ENCODE data around the gene RPUSD4. TPM values are rescaled to one million over a fixed set of nuclear protein-coding genes. Genes with fewer than 3 reads are reported as not detected.

Gene RPUSD4
- total RNA-seq, 1 donor from 2014 or later: 58.2 TPM

DNA sequence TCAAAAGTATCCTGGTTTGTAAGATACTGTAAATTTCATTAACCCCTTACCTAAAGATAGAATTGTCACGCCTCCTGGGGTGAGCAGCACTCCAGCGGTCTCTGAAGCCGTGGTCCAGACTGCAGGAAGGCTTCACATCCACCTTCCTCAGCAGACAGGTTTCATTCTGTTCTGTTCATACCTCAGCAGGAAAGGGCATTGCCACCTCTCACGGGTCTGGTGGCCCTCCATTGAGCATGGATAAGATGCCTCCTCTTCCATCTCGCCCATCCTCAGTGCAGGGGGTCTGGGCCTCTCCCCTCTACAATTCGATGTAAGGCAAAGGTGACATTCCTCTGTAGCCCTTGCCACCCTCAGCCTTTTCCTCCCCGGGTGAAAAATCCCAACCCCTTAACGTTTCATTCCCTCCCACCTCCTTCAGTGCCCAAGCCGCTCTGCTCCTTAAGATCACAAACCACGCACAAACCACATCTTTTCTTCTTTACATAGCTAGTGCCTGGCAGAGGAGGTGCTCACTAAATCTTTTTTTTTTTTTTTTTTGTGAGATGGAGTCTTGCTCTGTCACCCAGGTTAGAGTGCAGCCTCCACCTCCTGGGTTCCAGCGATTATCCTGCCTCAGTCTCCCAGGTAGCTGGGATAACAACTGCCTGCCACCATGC is 28.5 kb downstream of the RPUSD4 start:
- DNase-seq: no peak

DNA sequence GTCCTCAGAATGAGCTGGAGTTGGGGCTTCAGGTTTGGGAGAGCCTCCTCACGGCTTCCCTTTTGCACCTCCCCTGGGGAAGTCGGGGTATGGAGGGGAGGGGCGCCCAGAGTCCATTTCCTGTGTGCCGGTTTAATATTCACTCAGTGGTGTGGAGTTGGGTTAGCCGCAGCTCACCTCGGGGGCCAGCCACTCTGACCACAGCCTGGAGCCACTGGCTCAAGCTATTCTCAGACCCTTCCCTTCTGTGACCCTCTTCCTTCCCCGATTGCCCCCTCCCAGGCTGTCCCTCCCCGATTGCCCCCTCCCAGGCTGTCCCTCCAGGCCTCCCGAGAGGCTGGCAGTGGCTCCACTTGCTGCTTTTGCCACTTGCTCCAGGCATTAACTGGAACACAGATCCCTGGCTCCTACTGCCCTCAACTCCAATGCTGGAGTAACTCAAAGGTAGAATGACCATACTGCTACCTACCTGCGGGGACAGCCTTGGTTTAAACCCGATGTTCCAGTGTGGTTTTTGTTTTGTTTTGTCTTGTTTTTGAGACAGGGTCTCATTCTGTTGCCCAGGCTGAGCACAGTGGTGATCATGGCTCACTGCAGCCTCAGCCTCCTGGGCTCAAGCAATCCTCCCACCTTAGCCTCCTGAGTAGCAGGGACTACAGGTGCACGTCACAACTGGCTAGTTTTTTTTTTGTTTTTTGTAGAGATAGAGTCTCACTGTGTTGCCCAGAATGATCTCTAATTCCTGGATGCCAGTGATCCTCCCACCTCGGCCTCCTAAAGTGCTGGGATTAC is 29.3 kb downstream of the RPUSD4 start:
- DNase-seq: no peak

DNA sequence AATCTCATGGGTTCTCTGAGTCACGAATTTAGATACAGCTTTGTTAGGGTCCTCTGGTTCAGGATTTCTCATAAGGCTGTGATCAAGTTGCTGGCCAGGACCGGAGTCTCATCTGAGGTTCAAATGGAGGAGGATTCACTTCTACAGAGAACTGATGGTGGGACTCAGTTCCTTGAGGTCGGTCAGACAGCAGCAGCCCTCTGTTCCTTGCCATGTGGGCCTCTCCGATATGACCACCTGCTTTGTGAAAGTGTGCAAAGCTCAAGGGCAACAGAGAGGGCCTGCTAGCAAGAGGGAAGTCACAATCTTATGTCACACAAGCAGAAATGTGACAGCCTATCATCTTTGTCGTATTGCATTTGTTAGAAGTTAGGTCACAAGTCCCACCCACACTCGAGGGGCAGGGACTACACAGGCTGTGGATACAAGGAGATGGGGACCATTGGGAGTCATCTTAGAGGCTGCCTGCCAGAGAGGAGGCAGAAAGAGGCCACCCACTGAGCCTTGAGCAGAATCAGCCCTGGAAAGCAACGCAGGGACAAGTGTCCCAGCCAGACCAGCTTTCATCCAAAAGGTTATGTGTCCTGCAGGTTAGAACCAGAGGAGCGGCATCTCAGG is 34.5 kb downstream of the RPUSD4 start:
- DNase-seq: no peak

DNA sequence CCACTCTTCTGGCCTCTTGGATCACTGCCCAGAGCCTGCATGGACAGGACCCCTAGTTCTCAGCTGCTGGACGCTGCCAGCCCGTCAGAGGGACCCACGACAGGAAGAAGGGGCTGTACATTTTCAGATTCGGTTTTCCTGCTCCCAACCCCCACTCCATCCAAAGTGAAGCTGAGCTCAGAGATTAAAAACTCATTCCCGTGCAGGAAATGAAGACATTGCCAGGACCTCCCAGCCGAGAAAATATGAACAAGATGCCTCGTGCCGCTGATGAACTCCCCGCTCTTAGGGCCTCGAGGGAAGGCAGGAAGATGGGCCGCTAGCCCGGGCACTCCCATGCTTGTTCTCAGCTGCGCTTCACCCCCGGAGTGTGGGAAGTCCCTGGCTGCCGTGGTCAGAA is 36.1 kb downstream of the RPUSD4 start:
- DNase-seq: peak; percentile 62

DNA sequence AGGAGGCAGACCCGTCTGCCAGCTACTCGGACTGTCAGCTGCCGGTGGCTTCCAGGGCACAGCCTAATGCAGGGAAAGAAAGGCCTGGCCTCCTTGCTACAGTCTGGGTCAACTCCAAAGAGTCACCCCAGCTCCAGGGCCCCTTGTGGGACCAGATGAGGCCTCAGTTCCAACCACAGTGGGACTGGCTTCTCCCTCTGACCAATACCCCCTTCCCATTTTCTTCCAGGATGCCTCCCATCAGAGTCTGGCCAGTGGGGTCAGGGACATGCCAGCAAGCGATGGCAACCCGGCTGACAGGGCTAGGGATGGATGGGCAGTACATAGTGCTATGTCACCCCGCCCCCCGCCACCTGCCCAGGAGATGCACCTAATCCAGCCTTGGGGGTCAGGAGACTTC is 36.6 kb downstream of the RPUSD4 start:
- no peak for DNase-seq

DNA sequence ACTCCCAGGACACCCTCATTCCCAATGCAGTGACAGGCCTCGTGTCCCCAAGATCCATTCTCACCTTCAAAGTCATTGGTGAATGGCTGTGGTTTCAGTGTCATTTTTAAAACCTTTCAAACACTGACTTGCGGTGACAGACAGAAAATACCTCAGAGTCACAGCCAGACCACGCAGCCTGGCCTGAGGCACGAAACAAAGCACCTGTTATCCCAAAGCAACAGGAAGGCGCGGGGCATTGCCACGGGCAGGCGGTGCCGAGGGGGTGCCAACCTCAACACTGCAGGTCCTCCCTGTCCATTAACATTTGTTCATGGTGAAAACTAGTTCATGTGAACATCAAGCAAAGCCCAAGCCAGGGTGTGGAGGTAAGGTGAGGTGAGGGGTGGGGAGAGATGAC is 38.2 kb downstream of the RPUSD4 start:
- DNase-seq: no peak

DNA sequence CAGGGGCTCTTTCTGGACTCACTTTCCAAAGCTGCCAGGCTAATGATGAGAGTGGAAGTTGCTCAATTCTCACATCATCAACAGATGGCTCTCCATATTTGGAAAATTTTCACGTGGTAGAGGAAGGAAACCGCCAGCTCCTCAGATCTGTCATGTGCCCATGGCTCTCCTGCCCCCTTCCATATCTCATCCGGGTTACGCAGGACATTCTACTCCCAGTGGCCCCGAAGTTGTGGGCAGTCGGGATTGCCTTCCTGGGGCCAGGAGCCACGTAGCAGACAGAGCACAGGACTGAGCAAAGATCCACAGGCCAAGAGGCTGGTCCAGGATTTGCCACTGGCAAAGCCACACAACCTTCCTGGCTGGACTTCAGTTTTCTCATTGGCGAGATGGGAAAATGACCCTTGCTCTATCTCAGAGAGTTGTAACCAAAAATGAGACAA is 38.8 kb downstream of the RPUSD4 start:
- peak; percentile 40 for DNase-seq

DNA sequence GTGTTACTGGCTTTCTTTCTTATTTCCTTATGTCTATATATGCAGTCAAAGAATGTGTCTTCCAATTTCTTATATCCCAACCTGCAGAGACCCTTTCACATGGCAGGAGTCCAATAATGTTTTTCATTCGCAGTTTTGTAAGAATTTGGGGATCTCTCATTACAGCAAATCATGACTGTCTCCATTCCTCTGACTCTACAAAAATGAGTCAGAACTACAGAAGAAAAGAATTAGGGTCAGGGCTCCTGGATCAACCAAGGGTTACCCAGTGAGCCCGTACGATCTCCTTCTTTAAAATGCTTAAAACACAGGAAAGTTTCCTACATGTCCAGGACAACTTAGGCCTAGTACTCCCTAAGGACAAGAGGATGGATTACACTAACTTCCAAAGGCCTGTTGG is 42.2 kb downstream of the RPUSD4 start:
- DNase-seq: no peak

DNA sequence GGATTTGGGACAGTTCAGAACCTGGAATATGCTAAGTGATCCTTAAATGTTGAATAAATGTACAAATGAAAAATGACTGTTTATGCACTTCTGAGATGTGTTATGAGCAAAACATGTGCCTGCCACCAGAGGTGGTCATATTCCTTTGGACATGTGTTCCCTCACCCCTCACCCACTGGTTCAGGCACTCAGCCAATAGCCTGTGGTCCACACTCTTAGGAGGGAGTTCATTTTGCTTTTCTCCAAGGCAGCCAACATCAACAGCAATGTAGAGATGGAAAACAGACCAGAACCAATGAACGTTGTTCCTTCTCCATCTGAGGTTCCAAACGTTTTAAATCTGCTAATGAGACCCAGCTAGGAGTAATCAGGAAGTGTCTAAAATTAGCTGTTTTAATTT is 44.0 kb downstream of the RPUSD4 start:
- peak; percentile 72 for DNase-seq

DNA sequence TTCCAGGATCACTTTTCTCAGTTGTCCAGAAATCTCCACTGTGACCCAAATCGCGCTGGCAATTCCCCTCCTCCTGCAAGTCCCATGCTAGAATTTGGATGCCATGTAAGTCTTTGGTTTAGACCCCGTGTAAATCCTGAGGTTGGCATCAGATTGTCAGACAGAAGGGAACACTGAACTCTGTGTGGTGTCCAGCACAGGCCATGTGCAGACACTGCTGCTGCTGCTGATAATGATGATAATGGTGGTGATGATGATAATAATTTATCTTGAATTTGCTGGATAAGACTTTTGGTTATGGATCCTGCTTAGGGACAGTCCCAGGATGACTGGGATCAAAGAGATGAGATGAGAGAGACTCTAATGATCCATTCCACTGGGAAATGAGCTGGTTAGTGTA is 45.0 kb downstream of the RPUSD4 start:
- no peak for DNase-seq

DNA sequence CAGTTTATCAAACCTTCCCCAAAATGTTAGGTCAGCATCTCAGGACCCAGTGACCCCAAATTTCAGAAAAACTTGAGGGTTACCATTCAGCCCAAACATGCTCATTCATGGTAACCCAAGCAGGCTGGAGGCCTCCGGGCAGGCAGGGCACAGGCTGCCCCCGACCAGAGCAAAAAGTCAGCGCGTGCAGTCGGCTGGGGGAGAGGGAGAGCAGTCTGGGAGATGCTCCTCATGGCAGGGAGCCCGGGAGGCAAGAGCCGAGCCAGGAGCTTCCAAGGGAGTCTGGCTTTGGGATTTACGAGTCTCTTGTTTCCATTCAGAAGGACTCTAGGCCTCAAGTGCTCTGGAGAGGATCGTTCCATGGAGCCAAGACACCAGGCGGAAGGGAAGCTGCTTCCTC is 45.7 kb downstream of the RPUSD4 start:
- peak; percentile 81 for DNase-seq

DNA sequence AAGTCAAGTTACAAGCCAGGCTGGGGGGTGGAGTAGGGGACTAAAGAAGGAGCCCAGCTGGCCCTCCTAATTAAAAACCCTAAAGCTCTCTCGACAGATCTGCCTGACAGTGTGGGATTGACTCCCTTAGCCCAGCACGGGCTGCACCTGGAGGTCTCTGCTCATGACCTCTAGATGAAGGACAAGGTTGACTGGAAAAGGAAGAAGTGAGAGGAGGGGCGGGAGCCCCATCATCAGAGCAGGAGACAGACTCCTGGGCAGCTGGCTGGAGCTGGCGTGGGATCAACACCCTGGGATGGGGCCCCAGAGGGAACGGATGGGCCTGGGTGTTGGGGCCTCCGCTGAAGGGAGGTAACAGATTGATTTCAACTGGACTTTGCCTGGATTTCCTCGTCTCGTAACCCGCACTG is 46.1 kb downstream of the RPUSD4 start:
- DNase-seq: peak; percentile 78

DNA sequence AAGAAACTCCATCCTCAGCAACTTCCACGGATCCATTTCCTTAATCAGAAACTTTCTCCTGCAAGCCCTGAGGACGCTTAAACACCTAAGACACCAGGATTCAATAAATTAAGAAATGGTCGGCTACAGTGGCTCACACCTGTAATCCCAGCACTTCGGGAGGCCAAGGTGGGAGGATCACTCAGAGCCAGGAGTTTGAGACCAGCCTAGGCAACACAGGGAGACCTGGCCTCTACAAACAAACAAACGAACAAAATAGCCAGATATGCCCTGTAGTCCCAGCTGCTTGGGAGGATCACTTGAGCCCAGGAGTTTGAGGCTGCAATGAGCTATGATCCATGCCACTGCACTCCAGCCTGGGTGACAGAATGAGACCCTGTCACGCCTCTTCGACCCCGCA is 46.7 kb downstream of the RPUSD4 start:
- no peak for DNase-seq

DNA sequence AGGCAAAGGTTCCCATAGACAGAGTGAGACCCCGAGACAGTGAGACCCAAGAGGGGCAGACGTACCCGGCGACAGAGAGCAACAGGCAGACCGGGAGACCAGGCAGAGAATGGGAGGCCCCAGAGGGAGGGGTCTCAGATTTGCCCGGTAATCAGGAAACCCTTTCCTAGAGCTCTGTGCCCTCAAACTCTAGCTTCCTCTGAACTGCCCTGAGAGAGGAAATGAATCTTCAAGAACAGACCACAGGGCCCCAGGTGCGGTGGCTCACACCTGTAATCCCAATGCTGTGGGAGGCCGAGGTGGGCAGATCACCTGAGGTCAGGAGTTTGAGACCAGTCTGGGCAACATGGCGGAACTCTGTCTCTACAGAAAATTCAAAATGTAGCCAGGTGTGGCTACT is 47.7 kb downstream of the RPUSD4 start:
- DNase-seq: no peak

DNA sequence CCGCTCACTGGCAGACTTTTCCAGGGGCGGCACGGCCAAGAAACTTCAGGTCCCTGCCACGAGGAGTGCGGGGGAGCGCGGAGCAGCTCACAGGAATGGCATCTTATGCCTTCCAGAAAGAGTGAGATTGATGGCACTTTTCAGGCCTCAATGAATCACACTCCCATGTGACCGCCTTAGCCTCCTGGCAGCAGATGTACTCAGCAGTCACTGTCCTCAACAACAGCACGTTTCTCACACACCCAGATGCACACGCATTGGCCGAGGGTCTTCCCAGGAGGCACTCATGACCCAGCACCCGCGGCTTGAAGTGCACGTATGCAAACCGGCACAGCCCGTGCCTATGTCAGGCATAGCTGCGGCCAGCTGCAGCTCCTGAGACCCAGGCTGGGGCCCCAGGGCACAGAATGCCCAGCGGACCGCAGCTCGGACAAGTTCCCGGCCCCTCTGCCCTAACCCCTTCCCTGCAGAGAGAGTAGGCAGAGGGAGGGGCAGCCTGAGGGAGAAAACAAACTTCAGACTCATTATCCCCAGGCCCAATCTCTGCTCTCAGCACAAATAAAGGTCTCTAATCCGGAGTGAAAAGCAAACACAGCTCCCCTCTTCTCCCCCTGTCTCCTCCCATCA is 48.3 kb downstream of the RPUSD4 start:
- peak; percentile 87 for DNase-seq

DNA sequence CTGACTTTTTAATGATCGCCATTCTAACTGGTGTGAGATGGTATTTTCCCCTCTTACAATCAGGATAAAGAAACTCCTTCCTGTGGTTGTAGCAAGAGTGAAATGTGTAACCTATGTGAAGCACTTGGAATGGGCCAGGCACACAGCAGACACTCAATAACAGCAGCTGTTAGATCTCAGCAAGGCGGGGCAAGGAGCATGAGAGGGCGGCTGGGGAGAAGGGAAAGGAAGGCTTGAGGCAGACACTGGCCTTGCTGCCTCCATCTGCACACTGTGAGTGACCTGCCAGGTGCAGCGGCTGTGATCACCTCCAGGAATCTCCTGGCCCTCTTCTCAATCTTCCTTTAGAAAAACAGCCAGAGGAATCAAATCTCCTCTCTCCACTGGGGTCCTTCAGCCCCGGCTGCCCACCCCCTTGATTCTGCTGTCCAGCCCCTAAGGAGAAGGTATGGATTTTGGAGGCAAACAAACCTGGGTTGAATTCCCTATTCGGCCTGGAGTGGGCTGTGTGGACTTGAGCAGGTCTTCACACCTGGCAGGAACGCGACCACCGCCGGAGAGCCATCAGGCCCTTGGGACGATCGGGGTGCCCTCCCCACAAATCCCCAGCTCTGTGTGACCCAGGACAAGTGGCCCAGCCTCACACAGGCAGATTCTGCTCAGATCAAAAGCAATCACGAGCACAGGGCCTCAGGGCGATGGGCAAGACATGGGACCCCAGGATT is 49.0 kb downstream of the RPUSD4 start:
- peak; percentile 64 for DNase-seq

DNA sequence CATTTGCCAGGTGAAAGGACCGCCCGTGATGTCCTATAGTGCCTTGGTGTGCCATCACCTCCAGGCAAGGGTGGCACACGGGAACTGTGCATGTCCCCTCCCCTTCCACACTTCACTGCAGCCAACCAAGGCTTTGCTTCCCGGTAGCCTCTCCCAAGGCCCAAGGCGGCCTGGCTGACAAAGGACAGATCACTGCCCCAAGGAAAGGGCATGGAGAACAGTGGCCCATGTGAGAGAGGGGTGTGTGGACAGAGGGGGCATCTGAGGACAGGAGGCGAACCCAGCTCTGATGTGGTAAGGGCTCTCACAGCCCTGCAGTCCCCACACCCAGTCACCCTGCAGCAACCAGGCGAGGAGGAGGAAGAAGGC is 50.4 kb downstream of the RPUSD4 start:
- DNase-seq: no peak

DNA sequence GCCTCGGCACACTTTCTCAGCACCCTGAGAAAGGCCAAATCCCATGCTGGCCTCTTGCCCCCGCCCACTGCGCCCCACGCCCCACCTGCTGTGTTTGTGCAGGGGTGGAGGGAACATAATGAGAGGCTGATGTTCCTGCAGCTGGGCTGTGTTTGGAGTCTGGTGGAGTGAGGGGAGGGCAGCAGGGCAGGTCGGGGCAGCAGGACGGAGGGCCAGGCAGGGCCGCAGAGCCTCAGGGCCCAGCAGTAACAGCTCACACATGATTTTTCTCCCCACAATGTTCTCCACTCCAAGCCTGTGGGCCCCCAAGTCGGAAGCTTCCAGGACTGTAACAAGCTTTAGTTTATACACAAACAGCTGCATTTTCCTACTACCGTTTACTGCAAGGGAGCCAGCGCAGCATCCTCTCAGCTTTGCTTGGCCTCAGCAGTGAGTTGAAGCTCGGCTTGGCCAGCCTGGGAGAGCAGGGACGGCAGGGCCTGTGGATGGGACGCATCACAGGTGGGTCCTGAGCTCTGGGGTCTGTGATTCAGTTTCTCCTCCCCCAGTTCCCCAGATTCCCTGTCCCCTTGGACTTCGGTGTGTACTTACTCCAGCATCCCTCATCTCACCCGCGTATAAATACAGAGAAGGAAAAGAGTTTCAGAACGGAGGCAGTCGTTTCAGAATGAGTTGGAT is 51.0 kb downstream of the RPUSD4 start:
- DNase-seq: peak; percentile 80

DNA sequence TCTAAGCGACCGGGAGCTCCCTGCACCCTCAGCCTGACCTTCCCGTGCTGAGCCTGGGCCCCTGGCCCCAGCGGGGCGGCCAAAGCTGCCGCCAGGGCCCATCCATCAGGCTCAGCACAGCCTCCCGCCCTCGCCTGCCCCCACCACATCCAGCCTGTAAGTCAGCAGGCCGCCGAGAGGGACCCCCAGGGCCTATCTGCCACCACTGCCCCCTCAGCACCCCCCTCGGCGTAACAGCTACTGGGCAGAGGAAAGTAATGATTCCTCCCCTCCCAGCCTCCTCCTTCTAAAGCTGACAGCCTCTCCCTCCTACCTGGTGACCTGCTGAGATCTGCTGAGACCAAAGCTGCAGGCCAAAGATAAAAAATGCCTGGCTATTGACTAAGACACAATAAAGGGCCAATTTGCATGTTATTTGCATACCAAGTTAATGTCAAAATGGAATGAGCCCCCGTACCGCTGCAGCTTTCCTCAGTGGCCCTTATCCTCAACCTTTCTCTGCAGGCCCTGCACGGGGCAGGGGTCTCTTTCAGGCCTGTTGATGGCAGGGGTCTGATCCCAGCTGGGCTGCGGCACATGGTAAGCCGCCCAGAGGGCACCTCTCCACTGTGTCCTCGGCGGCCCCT is 51.6 kb downstream of the RPUSD4 start:
- no peak for DNase-seq

DNA sequence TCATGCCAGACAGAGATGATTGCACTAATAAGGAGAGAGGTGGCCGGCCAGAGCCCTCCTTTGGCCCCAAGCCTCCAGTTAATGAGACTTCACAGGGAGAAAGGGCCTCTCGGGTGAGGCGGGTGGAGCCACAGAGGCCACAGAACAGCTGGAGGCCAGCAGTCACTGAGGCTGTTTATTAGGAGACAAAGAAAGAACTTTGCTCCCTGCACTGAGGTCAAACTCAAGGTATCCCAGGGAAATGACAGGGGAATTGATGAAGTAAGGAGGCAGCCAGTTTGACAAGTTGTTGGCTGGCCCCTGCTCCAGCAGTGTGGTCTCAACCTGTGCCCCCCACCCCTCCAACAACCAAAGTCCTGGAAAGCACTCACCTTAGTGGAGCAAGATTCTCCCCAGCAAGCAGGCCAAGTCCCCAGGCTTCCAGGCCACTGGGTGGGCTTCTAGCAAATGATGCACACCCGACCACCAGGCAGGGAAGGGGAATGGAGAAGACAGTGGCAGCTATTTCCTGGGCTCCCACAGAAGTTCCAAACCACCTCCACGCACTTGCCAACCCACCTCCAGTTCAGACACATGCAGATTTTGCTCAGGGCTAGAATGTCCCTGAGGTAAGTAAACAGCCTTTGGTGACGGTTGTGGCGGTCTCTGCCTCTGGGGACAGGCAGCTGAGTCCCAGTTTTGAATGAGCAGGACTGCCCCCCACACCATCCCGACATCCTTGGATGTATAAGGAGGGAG is 53.2 kb downstream of the RPUSD4 start:
- DNase-seq: no peak
